H1 (cell line): ENCODE data around the gene P4HB.

Experiments used
- JUN ChIP-seq: IDR thresholded peaks from 2 replicates; pipeline ENCODE4 v1.6.1; 2011; ENCODE audit warnings: low read depth, mild to moderate bottlenecking, improper control_type of control experiment, low read length
- POLR2A ChIP-seq, 2 experiments: IDR thresholded peaks; 1 replicate in 1 of 2; 2 replicates in 1 of 2; pipeline ENCODE4 v1.6.1; 2011; ENCODE audit warnings: low read depth in 2 of 2, low read length in 2 of 2, mild to moderate bottlenecking in 2 of 2; ENCODE audit errors: control extremely low read depth in 1 of 2
- POLR2AphosphoS5 ChIP-seq: IDR thresholded peaks from 2 replicates; pipeline ENCODE4 v1.6.1; 2011; ENCODE audit warnings: low read depth, low read length
- TF ChIP-seq, protein P1 (sequence below), 3 experiments: IDR thresholded peaks; 1 replicate in 2 of 3; 2 replicates in 1 of 3; pipeline versions ENCODE4 v1.5.1 to v1.6.1; 2011; ENCODE audit warnings: low read length in 3 of 3, mild to moderate bottlenecking in 3 of 3, inconsistent platforms in 2 of 3, low read depth in 1 of 3, moderate library complexity in 1 of 3; ENCODE audit not compliant: insufficient read depth in 1 of 3; ENCODE audit errors: control extremely low read depth in 1 of 3

DNA sequence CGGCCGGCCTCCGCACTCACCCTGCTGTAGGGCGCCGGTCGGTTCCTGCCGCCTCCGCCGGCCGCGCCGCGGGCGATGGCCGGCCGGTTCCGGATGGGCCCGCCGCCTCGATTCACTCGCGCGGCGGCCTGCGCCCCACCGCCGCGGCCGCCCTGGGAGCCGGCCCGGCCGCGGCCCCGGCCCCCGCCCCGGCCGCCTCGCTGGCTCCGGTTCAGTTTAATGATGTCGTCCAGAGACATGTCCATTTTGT lies 30.9 kb upstream of the P4HB start:
- TF ChIP-seq, protein P1, sequence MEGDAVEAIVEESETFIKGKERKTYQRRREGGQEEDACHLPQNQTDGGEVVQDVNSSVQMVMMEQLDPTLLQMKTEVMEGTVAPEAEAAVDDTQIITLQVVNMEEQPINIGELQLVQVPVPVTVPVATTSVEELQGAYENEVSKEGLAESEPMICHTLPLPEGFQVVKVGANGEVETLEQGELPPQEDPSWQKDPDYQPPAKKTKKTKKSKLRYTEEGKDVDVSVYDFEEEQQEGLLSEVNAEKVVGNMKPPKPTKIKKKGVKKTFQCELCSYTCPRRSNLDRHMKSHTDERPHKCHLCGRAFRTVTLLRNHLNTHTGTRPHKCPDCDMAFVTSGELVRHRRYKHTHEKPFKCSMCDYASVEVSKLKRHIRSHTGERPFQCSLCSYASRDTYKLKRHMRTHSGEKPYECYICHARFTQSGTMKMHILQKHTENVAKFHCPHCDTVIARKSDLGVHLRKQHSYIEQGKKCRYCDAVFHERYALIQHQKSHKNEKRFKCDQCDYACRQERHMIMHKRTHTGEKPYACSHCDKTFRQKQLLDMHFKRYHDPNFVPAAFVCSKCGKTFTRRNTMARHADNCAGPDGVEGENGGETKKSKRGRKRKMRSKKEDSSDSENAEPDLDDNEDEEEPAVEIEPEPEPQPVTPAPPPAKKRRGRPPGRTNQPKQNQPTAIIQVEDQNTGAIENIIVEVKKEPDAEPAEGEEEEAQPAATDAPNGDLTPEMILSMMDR (IDR thresholded peaks at IDR 0.05; ENCODE audit: control extremely low read depth in 1 of 3, insufficient read depth in 1 of 3, low read depth in 1 of 3, low read length in 3 of 3) = no peak
- TF ChIP-seq POLR2A (IDR thresholded peaks at IDR 0.05; ENCODE audit: control extremely low read depth in 1 of 2, low read depth in 2 of 2, low read length in 2 of 2) (no peak; a peak in 1 of 3 replicates), POLR2AphosphoS5 (no peak; the same call in 1 of the 2 replicates), JUN (no peak)
